Hepatocyte (in vitro differentiated cells): ENCODE measurements around the gene MYO1E. TPM values are rescaled to one million over a fixed set of nuclear protein-coding genes. Genes with fewer than 3 reads are reported as not detected.

ENCODE experiments used
- DNase-seq: peaks from one replicate; pipeline ENCODE4 v3.0.0-alpha.2; 2016; ENCODE audit warnings: low spot score
- H2AFZ ChIP-seq: fragments of 200-600 bp; sonication (generic); 2 replicates; pipeline ENCODE4 v1.6.0; 2016; ENCODE audit warnings: antibody characterized with exemption, mild to moderate bottlenecking
- H3K27ac ChIP-seq: fragments of 200-600 bp; sonication (generic); 2 replicates; pipeline ENCODE4 v1.5.1; 2016; ENCODE audit warnings: mild to moderate bottlenecking
- H3K27me3 ChIP-seq: fragments of 200-600 bp; sonication (generic); 2 replicates; pipeline ENCODE4 v1.6.1; 2016
- H3K36me3 ChIP-seq: fragments of 200-600 bp; sonication (generic); replicated peaks from 2 replicates; pipeline ENCODE4 v1.5.1; 2016; ENCODE audit warnings: low read depth; ENCODE audit not compliant: insufficient read depth
- H3K4me1 ChIP-seq: fragments of 200-600 bp; sonication (generic); 2 replicates; pipeline ENCODE4 v1.5.1; 2016; ENCODE audit warnings: mild to moderate bottlenecking, moderate library complexity; ENCODE audit not compliant: insufficient read depth
- H3K4me2 ChIP-seq: fragments of 200-600 bp; sonication (generic); 2 replicates; pipeline ENCODE4 v1.6.0; 2016
- H3K4me3 ChIP-seq: fragments of 200-600 bp; sonication (generic); 2 replicates; pipeline ENCODE4 v1.5.1; 2016; ENCODE audit warnings: mild to moderate bottlenecking
- H3K79me2 ChIP-seq: fragments of 200-600 bp; sonication (generic); 2 replicates; pipeline ENCODE4 v1.6.0; 2017; ENCODE audit warnings: mild to moderate bottlenecking
- H3K9me2 ChIP-seq: fragments of 200-600 bp; sonication (generic); replicated peaks from 2 replicates; pipeline ENCODE4 v1.6.0; 2017; ENCODE audit warnings: mild to moderate bottlenecking; ENCODE audit not compliant: insufficient read depth
- H3K9me3 ChIP-seq: fragments of 200-600 bp; sonication (generic); 2 replicates; pipeline ENCODE4 v1.5.1; 2016; ENCODE audit warnings: low read depth, mild to moderate bottlenecking
- H4K20me1 ChIP-seq: fragments of 200-600 bp; sonication (generic); 2 replicates; pipeline ENCODE4 v1.6.0; 2016; ENCODE audit warnings: mild to moderate bottlenecking; ENCODE audit not compliant: insufficient read depth, poor library complexity, severe bottlenecking
- CTCF ChIP-seq: fragments of 200-600 bp; sonication (generic); IDR thresholded peaks from 2 replicates; pipeline ENCODE4 v1.5.1; 2016; ENCODE audit warnings: antibody characterized with exemption, mild to moderate bottlenecking; ENCODE audit not compliant: poor library complexity
- EZH2 ChIP-seq: fragments of 200-600 bp; sonication (generic); IDR thresholded peaks from 2 replicates; pipeline ENCODE4 v1.6.1; 2016; ENCODE audit warnings: antibody characterized with exemption, mild to moderate bottlenecking, borderline replicate concordance
- EZH2phosphoT487 ChIP-seq: fragments of 200-600 bp; sonication (generic); IDR thresholded peaks from one replicate; pipeline ENCODE4 v1.6.1; 2018; ENCODE audit warnings: antibody characterized with exemption, mild to moderate bottlenecking, low read depth, moderate library complexity; ENCODE audit not compliant: unreplicated experiment, severe bottlenecking
- WGBS: methylation state at CpG from one replicate; pipeline ENCODE4 v1.1.6; 2016; ENCODE audit warnings: low lambda C conversion rate; ENCODE audit errors: missing lambda C conversion rate; 5-methylcytosine and 5-hydroxymethylcytosine counted together
- polyA plus RNA-seq: library from polyadenylated mRNA; unstranded; fragments of >200 nt; fragmentation: Nextera tagmentation; extraction: Ambion mirVana; gene quantifications from 2 replicates; pipeline ENCODE4 v1.2.1, GENCODE V29; 2016
- total RNA-seq: library from RNA; depleted of rRNA; stranded (reverse); fragments of >200 nt; gene quantifications from 2 replicates; pipeline ENCODE4 v1.2.3, GENCODE V29; 2014

The MYO1E gene
- total and polyA plus RNA-seq, 2 experiments from 2014 or later, result 107 to 111 TPM

- Histone ChIP-seq H3K9me2 (no peaks in the 10 kb centered on the region), H3K27ac (no peak overlapping the region), H3K4me3 (no peak overlapping the region), H3K9me3 (no peaks in the 10 kb centered on the region), H2AFZ (no peak overlapping the region), H3K79me2 (no peaks in the 10 kb centered on the region), H4K20me1 (no peaks in the 10 kb centered on the region), H3K27me3 (no peaks in the 10 kb centered on the region), H3K36me3 (no peaks in the 10 kb centered on the region), H3K4me2 (no peak overlapping the region), H3K4me1 (no peaks in the 10 kb centered on the region)
- WGBS, result 98% methylated on average over 5 of the region's 5 CpGs
- DNase-seq, result no peak
- no peak for TF ChIP-seq EZH2phosphoT487
- TF ChIP-seq CTCF, result no peak
- no peak for TF ChIP-seq EZH2
These were observed 35.3 kb upstream of the MYO1E start for GRCh38 chr15:59407946-59408345.

GRCh38 chr15:59406446-59406845 is 33.8 kb upstream of the MYO1E start:
- Histone ChIP-seq H3K9me2 (no peaks in the 10 kb centered on the region), H3K9me3 (no peaks in the 10 kb centered on the region), H2AFZ (no peak overlapping the region), H4K20me1 (no peaks in the 10 kb centered on the region), H3K4me2 (no peak overlapping the region), H3K27me3 (no peaks in the 10 kb centered on the region), H3K4me1 (no peaks in the 10 kb centered on the region), H3K36me3 (no peaks in the 10 kb centered on the region), H3K4me3 (no peak overlapping the region), H3K79me2 (no peaks in the 10 kb centered on the region), H3K27ac (no peak overlapping the region)
- no peak for TF ChIP-seq EZH2phosphoT487
- no peak for TF ChIP-seq CTCF
- TF ChIP-seq EZH2, result no peak
- 77% methylated on average over 3 of the region's 3 CpGs for WGBS
- DNase-seq, result no peak

- Histone ChIP-seq H3K4me2 (no peak overlapping the region), H3K27me3 (no peaks in the 10 kb centered on the region), H3K27ac (no peak overlapping the region), H3K36me3 (no peaks in the 10 kb centered on the region), H3K9me2 (no peaks in the 10 kb centered on the region), H4K20me1 (no peaks in the 10 kb centered on the region), H3K79me2 (no peaks in the 10 kb centered on the region), H3K9me3 (no peaks in the 10 kb centered on the region), H2AFZ (no peak overlapping the region), H3K4me3 (no peak overlapping the region), H3K4me1 (no peaks in the 10 kb centered on the region)
- 82% methylated on average over 7 of the region's 7 CpGs for WGBS
- TF ChIP-seq CTCF, result no peak
- TF ChIP-seq EZH2, result no peak
- TF ChIP-seq EZH2phosphoT487, result no peak
- DNase-seq, result no peak
These were observed 32.4 kb upstream of the MYO1E start for GRCh38 chr15:59405079-59405478.
